Glomerular visceral epithelial cell (primary cell): ENCODE measurements around the gene PAGE4.

ENCODE experiments used
- DNase-seq: peaks from one replicate; pipeline ENCODE4 v3.0.0-alpha.2; 2016; ENCODE audit errors: extremely low spot score

Gene PAGE4

DNA sequence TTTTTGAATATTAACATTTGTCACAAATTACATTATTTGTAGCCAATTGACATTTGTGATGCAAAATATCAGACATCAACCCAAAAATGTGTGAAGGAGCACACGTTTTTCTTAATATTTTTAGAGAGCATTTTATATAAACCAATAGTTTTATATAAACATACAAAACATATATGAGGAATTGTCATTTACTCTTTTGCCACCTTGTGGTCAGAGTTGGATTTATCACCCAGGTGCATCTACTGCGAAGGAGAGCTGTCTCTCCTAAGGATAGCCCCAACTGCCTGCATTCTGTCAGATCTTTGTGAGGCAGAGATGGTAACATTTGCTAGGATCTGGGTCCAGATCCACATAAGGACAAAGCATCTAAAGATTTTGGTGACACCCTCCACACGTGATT is 47.6 kb downstream of the PAGE4 start:
- DNase-seq, result peak; percentile 15

DNA sequence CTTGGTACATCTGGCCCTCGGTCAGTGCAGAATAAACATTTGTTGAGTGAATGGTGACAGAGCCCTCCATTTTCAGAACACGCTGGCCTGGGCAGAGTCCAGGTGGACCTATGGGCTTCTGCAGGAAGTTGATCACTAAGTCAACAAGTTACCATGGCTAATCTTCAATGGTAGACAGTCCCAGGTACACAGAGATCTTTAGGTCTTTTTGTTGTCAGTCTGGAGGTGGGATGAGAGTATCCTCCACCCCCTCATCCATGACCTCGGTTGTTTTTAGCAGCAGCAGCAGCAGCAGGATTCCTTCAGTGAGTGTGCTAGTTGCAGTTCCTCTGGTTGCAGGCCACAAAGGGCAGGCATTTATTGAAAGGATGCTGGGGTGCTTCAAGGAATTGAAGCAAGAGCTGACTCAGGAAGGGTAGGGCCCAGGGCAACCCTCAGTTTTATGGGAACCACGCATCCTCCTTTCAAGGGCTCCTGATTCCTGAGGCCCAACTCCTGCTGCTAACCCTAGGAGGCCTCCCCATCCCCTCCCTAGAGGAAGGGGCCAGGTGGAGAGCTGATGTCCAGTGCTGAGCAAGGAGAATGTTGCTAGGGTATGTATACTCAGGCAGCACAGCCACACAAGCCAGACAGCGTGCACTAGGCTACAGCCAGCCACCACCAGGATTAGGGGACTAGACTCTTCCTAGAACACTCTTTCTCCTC is 48.4 kb downstream of the PAGE4 start:
- DNase-seq, result no peak

DNA sequence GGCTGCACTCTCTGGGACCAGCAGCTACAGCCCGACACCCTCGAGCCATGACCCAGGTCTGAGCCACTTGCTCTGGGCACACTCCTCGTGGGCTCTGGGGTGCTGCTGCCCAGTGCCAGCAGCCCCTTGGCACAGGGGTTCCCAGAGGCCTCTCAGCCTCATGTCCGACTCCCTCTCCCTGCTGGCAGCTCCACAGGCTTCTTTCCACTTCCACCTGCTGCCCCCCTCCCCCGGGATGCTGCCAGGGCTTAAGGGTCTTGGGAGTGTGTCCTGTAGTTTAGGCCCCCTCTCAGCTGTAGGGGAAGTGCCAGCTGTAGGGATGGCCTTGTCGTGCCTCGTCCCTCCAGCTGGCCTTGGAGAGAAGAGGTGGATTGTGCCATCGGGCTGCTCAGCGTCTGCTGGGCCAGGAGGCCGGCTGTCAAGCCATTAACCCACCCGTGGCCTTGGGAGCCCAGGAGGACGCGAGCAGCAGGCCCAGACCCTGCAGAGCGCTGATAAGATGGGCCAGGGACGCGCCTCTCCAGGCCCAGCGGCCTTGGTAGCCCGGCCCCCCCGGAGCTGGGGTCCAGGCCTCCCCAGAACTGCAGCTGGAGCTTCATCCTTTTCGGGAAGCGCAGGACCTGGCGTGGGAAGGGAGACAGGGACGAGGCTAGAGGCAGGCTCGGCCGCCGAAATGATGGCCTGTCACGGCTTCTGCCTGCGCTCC is 49.2 kb downstream of the PAGE4 start:
- DNase-seq, result no peak

DNA sequence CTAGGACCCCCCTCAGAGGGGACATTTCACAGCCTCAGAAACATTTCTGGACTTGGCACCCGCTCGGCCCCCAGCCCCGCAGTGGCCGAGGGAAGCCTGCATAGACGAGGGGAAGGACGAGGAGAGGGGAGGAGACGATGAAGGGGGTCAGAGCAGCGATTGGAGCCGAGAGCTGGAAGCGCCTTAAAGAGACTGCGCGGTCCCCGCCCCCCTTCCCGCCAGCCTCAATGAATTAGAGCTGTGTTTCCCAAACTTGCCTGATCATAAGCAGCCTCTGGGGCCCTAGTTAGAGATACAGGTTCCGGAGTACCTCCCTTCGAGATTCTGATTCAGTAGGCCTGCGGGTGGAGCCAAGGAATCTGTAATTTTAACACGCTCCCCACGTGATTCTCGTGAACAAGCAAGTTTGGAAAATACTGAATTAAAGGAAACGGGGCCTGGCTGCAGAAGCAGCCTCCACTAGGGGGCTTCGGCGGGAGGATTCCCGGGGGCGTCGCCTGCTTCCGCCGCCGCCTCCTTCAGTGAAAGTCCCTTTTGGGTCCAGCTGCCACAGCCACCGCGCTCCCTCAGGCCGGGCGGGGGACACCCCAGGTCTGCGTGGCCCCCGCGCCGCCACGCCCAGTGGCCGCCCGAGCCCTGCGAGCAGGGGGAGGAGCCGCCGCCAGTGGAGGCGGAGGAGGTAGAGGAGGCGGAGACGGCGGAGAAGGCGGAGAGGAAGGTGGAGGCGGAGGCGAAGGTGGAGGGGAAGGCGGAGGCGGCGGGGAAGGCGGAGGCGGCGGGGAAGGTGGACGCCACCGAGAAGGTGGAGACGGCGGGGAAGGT is 49.9 kb downstream of the PAGE4 start, which contains the start of gene USP27X:
Gene USP27X (plus strand): TSS at position 651 of the 822 bp plus-strand sequence. CDS start 824 bp downstream, outside the sequence.
- DNase-seq, result peak; percentile 81

DNA sequence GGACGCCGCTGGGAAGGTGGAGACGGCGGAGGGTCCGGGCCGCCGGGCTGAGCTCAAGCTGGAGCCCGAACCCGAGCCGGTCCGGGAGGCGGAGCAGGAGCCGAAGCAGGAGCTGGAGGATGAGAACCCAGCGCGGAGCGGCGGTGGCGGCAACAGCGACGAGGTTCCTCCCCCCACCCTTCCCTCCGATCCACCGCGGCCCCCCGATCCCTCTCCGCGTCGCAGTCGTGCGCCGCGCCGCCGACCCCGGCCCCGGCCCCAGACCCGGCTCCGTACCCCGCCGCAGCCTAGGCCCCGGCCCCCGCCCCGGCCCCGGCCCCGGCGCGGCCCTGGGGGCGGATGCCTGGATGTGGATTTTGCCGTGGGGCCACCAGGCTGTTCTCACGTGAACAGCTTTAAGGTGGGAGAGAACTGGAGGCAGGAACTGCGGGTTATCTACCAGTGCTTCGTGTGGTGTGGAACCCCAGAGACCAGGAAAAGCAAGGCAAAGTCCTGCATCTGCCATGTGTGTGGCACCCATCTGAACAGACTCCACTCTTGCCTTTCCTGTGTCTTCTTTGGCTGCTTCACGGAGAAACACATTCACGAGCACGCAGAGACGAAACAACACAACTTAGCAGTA is 50.7 kb downstream of the PAGE4 start:
- peak; percentile 1 for DNase-seq

DNA sequence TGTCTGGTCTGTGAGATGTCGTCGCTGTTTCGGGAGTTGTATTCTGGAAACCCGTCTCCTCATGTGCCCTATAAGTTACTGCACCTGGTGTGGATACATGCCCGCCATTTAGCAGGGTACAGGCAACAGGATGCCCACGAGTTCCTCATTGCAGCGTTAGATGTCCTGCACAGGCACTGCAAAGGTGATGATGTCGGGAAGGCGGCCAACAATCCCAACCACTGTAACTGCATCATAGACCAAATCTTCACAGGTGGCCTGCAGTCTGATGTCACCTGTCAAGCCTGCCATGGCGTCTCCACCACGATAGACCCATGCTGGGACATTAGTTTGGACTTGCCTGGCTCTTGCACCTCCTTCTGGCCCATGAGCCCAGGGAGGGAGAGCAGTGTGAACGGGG is 51.6 kb downstream of the PAGE4 start:
- DNase-seq, result no peak
